Fibroblast of skin of left biceps (primary cell): ENCODE results near the gene SSH2.
"Not testable (repeated sequence)": the region's sequence is repeated elsewhere in the genome, so short reads cannot be mapped to it uniquely, and the experiment has no call there.

Experiments used
- DNase-seq, 2 experiments: peaks; one replicate each; pipeline ENCODE4 v3.0.0-alpha.2; 2013; ENCODE audit warnings: low read depth in 2 of 2

Gene SSH2

GRCh38 chr17:29929533-29930408, at the start of gene SSH2:
Gene SSH2 (minus strand): TSS chr17:29930228. CDS start chr17:29930000, 228 bp downstream.
- DNase-seq: peak in 1 of 2 experiments; percentile 47

DNA sequence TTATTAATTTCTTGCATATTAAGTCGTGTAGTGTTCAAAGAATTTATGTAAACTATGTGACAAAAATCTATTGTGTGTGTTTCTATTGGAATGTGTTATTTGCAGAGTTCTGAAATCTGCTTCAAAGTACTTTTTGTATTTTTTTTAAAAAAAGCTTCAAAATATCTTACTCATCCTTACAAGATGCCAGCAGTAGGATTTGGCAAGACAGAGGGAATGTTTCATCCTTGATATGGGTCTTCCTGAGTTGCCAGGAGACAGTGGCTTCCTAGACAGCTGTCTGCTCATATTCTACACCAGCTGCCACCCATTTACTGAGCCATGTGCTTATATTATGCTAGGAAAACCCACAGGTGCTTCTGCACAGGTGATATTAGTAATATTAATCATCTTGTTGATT, 47.8 kb upstream of the SSH2 start:
- peak in 1 of 2 experiments; percentile 6 for DNase-seq

GRCh38 chr17:29973005-29973404, 43.0 kb upstream of the SSH2 start:
- no peak for DNase-seq

DNA sequence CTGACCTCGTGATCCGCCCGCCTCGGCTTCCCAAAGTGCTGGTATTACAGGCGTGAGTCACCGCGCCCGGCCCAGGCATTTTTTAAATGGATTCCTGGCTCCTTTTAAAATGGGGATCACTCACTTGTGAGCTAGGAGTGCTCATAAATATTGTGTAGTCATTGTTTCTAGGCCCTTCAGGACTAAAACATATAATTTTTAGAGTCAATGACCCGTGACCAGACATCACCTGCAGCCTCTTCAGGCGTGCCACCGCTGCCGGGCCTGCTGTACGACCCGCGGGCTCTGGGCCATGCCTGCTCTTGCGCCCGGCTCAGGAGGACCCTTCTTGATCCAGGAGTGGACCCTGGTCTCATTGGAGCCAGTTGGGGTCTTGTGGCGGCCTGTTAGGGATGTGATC, 42.2 kb upstream of the SSH2 start:
- no peak for DNase-seq

DNA sequence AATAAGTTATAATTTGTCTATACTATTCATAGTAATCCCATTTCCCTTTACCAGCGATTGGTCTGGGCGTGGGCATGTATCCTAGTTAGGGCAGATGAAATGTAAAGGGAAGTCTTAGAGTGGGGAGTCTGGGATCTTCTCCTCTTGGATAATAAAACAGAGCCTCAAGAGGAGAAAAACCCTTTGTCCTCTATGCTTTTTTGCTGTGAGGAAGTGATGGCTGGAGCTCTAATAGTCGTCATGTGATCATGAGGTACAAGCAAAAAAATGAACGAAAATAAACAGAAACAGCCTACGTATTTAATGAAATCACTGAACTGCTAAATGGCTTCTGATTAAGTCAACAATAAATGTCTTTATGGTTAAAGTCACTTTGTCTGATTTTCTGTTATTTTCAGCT, 38.2 kb upstream of the SSH2 start:
- DNase-seq: no peak

GRCh38 chr17:29962656-29963055, 32.6 kb upstream of the SSH2 start:
- no peak for DNase-seq

DNA sequence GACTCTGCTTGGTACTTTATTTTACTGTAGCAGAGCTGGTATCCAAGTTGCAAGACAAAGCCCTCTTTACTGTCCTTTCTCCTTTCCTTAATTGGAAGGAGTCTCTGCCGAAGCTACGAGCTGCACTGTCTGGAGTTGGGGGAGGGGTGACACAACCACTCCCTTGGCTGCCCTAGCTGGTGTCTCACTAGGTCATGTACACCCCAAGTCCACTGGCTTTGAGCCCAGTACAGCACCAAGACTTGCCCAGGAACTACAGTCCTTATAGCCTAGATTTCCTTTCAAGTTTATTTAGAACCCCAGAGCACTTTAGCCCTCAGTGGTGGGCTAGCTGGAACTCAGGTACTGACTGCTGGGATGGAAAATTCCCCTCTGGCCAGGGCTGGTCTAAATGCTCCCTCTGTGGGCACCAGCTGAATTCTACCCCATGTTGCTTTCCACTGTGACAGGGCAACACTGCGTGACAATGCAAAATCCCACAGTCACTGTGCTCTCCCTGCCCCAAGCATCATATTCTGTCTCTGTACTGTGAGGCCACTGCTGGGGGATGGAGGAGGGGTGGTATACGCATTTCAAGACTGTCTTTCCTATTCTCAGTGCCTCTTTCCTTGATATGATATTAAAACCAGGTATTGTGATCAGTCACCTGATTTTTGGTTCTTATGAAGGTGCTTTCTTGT, 29.8 kb upstream of the SSH2 start:
- no peak for DNase-seq

- no peak for DNase-seq
Measured at GRCh38 chr17:29958947-29959657, 29.1 kb upstream of the SSH2 start.

DNA sequence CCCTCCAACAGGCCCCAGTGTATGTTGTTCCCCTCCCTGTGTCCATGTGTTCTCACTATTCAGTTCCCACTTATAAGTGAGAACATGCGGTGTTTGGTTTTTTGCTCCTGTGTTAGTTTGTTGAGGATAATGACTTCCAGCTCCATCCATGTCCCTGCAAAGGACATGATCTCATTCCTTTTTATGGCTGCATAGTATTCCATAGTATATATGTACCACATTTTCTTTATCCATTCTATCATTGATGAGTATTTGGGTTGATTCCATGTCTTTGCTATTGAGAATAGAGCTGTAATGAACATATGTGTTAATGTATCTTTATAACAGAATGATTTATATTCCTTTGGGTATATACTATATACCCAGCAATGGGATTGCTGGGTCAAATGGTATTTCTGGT, 27.5 kb upstream of the SSH2 start:
- DNase-seq: not testable (repeated sequence)

DNA sequence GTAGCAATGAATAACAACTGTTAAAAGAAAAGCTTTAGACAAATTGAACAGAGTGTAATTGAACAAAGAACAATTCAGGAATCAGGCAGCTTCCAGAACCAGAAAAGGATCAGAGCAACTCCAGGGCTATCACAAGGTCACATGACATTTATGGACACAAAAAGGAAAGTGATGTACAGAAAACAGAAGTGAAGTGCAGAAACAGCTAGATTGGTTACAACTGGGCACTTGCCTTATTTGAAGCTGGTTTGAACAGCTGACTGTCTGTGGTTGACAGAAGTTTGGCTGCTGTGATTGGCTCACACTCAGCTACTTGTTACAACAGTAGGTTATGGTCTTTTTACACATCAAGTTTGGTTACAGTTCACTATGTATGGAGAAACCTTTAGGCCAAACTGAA, 26.2 kb upstream of the SSH2 start:
- DNase-seq: no peak

- DNase-seq: no peak
Measured at GRCh38 chr17:29954405-29954804, 24.4 kb upstream of the SSH2 start.

GRCh38 chr17:29949696-29950095, 19.7 kb upstream of the SSH2 start:
- DNase-seq: no peak

DNA sequence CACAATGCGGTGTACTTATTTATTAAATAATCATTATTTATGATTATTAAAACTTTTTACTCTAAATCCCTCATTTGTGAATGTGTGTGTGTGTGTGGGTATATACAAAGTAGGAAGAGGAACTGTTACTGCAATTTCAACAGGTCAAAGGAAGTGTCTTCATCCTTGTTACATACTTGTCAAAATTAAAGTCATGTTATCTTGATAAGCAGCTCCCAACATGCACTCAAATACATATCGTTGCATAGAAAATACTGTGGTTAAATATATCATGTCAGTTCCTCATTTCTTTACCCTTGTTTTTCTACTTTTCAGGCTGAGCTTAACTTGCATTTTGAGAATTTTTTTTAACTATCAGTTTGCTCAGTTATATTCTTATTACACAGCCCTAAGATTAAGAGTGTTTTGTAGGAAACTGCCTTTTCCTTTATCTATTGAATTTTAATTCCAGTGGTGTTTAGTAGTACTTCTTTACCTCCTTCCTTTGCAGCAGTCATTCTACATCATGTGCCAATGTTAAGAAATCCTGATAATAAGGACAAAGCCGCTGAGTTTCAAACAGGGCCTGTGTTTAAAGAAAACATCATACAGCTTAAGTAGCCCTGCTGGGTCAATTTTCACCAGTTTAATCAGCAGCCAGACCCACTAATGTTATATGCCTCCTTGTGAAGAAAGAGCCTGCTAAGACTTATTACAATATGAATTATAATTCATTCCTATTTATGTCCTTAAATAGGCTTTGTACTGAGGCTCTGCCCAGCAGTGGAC, 18.6 kb upstream of the SSH2 start:
- DNase-seq: no peak

DNA sequence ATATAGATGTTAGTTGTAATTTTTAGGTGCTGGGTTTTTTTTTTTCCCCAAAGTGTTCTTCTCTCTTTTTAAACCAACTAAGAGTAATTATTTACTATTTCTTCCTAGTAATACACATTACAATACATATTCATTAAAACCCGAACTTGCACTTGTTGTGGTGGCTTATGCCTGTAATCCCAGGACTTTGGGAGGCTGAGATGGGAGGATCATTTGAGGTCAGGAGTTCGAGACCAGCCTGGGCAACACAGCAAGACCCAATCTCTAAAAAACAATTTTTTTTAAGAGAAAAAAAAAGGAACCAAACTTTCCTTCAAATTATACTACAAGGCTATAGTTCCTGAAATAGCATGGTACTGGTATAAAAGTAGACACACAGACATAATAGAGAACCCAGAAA, 15.3 kb upstream of the SSH2 start:
- DNase-seq: no peak

DNA sequence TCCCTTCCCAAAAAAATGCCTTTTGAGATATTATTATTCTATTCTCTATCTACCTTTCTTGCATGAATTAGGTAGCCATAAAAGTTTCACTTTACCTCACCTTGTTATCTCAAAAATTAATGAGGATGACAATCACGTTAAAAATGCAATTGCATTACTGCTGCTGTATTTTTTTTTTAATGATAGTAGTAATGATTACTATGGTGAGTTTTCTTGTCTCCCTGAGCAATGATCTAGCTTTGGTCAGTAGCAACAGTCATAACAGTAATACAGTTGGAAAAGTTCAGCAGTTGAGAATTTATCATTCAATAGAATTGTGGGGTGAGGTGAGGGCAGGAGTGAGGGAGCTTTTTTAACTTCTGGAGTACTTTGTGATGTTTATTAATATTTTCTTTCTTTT, 11.3 kb upstream of the SSH2 start, which contains the start of gene EFCAB5:
Gene EFCAB5 (plus strand): TSS at position 301 of the 400 bp plus-strand sequence. CDS start 163 bp downstream, outside the sequence.
- DNase-seq: no peak

- no peak for DNase-seq
Measured at GRCh38 chr17:29936724-29937123, 6.7 kb upstream of the SSH2 start.

DNA sequence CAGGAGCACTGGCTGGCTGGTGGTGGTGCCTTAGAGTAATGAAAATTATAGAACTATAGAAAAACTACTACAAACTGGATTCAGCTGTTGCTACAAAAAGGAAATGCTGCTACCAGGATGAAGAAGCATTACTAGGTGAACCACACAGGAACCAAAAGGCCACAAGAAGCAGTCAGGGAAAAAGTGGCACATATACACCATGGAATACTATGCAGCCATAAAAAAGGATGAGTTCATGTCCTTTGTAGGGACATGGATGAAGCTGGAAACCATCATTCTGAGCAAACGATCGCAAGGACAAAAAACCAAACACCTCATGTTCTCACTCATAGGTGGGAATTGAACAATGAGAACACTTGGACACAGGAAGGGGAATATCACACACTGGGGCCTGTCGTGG, 5.9 kb upstream of the SSH2 start:
- not testable (repeated sequence) for DNase-seq

DNA sequence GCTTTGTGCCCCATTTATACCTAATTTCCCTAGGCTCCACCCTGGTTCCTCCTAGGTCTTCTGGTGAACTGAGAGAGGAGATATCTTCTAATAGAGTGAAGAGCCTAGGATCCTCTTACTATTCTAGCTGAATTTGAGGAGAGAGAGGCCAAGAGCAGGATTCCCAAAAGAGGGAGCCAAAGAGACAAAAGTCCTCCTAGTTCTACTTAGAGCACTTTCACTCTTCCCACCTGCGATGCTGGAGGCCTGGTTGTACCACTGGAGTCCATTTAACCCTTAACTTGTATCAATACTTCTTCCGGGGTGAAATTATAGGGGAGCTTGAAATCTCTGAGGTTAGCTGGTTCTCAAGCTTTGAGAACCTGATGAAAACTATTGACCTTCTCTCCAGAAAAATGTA, 3.4 kb upstream of the SSH2 start:
- DNase-seq: no peak

DNA sequence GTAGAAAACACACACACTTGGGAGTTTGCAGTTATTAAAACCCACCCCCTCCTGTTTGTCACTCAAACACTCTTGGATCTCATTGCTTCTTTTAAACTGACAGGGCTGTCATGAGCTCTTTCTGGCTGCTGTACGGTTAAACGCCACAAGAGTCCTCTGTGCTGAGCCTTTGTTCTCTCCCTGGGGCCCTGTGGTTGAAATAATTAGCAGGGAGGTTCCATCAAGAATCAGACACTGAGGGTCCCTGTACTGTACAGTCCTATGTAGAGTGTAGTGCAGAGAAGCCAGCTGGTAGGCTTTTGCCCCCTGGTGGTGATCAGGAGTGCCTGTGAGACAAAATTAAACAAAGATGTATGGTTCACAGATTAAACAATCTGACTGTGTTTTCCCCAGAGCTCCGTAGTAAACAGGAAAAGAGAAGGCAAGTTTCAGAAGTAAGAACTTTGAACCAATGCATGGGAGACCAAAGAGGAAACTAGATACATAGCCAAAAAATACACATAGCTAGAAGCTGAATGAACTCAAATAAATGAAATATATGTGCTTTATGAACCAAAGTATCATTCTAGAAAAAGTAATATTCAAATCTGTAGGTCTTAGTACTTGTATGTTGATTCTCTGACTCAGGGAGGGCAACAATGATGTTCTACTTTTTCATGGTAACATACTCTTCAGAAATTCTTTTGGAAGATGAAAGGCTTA, 1.4 kb upstream of the SSH2 start:
- DNase-seq: peak in 1 of 2 experiments; percentile 41

DNA sequence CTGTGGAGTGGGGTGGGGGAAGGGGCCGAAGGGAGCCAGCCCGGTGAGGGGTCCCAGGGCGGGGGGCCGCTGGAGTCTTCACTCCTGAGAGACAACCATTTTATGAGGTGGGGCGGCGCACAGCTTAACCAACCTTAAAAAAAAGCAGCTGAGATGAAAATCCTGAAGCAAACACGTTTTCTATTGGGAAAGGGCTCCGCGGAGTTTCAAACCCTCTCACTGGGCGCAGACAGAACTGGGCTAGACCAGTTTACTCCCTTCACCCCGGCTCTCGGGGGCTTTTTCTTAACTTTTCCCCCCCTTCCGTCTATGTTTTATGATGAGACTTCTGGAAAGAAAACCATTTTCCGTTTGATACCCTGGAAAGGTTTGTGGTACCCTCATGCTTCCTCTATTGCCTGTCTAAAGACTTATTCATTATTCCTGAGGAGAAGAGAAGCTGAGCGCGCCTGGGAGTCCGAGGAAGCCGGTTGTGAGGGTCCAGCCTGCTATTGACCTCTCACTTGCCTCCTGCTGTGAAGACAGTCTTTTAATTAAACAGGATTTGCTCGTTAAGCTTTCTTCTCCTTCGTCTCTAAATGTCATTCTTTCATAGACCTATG, 482 bp upstream of the SSH2 start:
- DNase-seq: no peak
